22Rv1 (cell line): ENCODE measurements around the gene DUOX2.
"Not testable (repeated sequence)": the region's sequence is repeated elsewhere in the genome, so short reads cannot be mapped to it uniquely, and the experiment has no call there.

ENCODE experiments used
- ZFX ChIP-seq: fragments of 450-650 bp; IDR thresholded peaks from 2 replicates; pipeline ENCODE4 v1.6.1; 2017; ENCODE audit warnings: antibody characterized with exemption, borderline replicate concordance
- TF ChIP-seq, protein P1 (sequence below): fragments of 450-650 bp; IDR thresholded peaks from 2 replicates; pipeline ENCODE4 v1.5.1; 2017; ENCODE audit warnings: mild to moderate bottlenecking

DNA sequence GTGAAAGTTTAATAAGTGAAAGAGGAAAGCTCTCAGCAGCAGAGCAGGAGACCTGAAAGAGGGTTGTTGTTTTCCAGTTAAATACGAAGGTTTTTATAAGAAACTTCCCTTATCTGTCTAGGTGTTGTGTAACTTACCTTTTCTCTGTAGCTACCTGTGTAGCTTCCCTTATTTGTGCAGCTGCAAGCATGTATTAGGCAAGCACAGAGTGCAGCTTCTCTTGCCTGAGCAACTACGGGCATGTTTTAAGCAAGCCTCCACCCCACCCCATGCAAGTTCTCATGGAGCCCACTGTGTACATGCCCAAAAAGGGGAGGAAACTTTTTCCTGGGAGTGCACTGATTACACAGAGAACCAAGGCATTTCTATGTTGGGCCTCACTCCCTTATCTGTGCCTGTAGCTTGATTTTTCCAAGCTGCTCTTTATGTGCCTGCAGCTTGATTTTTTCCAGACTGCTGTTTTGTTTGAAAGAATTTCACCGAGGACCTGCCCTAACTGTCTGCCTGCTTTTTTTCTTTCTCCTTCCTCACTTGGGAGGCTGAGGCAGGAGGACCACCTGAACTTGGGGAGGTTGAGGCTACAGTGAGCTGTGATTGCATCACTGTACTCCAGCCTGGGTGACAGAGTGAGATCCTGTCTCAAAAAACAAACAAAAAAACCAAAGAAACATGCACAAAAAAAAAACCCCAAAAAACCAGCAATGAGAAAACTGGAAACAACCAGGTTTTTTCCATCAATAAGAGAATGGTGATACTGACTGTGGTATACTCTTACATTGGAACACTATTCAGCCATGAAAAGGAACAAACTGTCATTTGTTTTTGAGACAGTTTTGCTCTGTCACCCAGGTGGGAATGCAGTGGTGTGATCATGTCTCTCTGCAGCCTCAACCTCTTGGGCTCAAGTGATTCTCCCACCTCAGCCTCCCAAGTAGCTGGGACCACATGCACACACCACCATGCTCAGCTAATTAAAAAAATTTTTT is 55.0 kb downstream of the DUOX2 start:
- TF ChIP-seq, protein P1, sequence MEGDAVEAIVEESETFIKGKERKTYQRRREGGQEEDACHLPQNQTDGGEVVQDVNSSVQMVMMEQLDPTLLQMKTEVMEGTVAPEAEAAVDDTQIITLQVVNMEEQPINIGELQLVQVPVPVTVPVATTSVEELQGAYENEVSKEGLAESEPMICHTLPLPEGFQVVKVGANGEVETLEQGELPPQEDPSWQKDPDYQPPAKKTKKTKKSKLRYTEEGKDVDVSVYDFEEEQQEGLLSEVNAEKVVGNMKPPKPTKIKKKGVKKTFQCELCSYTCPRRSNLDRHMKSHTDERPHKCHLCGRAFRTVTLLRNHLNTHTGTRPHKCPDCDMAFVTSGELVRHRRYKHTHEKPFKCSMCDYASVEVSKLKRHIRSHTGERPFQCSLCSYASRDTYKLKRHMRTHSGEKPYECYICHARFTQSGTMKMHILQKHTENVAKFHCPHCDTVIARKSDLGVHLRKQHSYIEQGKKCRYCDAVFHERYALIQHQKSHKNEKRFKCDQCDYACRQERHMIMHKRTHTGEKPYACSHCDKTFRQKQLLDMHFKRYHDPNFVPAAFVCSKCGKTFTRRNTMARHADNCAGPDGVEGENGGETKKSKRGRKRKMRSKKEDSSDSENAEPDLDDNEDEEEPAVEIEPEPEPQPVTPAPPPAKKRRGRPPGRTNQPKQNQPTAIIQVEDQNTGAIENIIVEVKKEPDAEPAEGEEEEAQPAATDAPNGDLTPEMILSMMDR: not testable (repeated sequence)
- TF ChIP-seq ZFX: not testable (repeated sequence)
